HG03520 (cell line): Measurements from ENCODE around the gene LBHD2.

Source experiments
- ATAC-seq: cut with Tn5 transposase; IDR thresholded peaks from one replicate; pipeline ENCODE4 v1.9.1; 2021; ENCODE audit warnings: mild to moderate bottlenecking, moderate library complexity; ENCODE audit not compliant: unreplicated experiment

LBHD2 gene

GRCh38 chr14:103129301-103130016 is 45.4 kb downstream of the LBHD2 start:
- ATAC-seq, result no peak

- ATAC-seq, result no peak
Measured at GRCh38 chr14:103130017-103130764, 46.2 kb downstream of the LBHD2 start.

GRCh38 chr14:103130965-103131364 is 47.0 kb downstream of the LBHD2 start:
- ATAC-seq, result no peak

- ATAC-seq, result no peak
Measured at GRCh38 chr14:103131580-103131979, 47.6 kb downstream of the LBHD2 start.

- no peak for ATAC-seq
Measured at GRCh38 chr14:103132381-103133209, 48.6 kb downstream of the LBHD2 start.

- ATAC-seq, result no peak
Measured at GRCh38 chr14:103133210-103134140, 49.5 kb downstream of the LBHD2 start.

GRCh38 chr14:103134405-103134804 is 50.4 kb downstream of the LBHD2 start:
- no peak for ATAC-seq

- ATAC-seq, result no peak
Measured at GRCh38 chr14:103134919-103135318, 50.9 kb downstream of the LBHD2 start.

- ATAC-seq, result no peak
Measured at GRCh38 chr14:103135333-103136260, 51.6 kb downstream of the LBHD2 start.

- no peak for ATAC-seq
Measured at GRCh38 chr14:103136388-103137271, 52.6 kb downstream of the LBHD2 start.

GRCh38 chr14:103137689-103138300 is 53.8 kb downstream of the LBHD2 start:
- no peak for ATAC-seq

- no peak for ATAC-seq
Measured at GRCh38 chr14:103138301-103139131, 54.5 kb downstream of the LBHD2 start.

GRCh38 chr14:103139132-103140025 is 55.4 kb downstream of the LBHD2 start:
- no peak for ATAC-seq
